ENCODE measurements around the gene CAPZB.

Gene CAPZB

DNA sequence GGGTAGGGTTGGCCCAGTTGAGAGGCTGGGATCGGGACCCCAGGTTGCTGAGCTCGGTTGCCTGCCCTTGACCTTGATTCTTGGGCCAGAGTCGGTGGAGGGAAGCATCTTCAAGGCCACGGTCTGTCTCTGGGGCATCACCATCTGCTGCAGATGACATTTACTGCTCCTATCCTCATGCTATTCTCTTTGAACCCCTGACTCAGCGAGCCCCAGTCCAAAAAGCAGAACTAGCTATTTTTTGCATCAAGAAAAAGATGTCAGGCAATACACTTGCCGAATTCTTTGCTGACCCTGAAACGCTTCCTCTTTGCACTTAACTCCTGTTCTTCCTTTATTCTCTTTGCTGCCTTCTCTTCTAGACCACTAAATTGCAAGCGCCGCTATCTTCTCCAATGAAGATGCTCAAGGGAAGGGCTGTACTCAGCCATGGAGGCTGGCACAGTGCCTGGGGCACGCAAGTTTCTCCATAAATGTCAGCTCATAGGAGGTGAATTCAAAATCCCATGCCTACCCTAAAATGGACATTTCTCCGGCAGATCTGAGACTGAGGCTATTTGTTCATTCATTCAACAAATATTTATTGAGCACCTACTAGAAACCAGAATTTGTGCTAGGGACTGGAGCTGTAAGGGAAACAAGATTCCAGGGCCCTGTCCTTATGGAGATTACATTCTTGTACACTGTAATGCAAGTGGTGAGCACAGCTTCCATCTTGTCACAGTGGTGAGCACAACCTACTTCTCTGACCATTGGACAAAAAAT, 20.5 kb upstream of the CAPZB start:
- TF ChIP-seq, protein P1, sequence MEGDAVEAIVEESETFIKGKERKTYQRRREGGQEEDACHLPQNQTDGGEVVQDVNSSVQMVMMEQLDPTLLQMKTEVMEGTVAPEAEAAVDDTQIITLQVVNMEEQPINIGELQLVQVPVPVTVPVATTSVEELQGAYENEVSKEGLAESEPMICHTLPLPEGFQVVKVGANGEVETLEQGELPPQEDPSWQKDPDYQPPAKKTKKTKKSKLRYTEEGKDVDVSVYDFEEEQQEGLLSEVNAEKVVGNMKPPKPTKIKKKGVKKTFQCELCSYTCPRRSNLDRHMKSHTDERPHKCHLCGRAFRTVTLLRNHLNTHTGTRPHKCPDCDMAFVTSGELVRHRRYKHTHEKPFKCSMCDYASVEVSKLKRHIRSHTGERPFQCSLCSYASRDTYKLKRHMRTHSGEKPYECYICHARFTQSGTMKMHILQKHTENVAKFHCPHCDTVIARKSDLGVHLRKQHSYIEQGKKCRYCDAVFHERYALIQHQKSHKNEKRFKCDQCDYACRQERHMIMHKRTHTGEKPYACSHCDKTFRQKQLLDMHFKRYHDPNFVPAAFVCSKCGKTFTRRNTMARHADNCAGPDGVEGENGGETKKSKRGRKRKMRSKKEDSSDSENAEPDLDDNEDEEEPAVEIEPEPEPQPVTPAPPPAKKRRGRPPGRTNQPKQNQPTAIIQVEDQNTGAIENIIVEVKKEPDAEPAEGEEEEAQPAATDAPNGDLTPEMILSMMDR (IDR thresholded peaks at IDR 0.05), result no peak

DNA sequence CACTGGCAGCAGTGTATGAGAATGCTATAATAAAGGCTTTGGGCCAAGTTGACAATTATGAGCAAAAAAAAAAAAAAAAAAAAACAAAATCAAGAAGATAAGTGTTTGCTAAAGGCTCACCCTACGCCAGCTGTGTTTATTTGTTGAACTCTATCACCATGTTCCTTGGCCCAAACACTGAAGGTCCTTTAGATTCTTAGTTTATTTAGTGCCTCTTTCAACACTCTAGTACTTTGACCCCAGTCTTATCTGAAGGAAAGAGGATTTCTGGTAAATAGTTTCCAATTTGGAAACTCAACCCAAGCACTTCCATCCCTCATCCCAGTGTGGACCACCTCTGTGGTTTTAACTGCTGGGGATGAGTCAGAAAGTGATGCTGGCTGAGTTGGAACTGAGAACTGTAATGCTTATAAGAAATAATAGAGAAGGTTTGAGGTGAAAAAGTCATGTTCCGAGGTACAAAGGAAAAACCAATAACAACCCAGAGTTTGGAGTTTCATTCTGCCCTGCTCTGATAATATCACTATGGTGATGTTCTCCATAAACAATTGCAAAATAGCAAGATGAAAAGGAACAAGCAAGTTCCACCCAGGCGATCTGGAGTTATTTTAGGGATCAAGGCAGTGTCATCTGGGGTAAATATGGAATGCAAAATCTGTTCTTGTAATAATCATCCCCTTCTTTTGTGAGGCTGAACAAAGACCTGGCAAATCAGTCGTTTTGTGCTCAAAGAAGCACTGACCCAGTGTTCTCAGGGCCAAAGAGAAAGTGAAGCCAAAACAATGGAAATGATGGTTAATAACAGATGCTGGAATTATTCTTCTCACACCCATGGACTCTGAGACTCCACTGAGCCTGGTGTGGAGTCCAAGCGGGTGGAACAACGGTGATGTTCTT, 19.7 kb upstream of the CAPZB start:
- TF ChIP-seq, protein P1 (IDR thresholded peaks at IDR 0.05), result no peak

DNA sequence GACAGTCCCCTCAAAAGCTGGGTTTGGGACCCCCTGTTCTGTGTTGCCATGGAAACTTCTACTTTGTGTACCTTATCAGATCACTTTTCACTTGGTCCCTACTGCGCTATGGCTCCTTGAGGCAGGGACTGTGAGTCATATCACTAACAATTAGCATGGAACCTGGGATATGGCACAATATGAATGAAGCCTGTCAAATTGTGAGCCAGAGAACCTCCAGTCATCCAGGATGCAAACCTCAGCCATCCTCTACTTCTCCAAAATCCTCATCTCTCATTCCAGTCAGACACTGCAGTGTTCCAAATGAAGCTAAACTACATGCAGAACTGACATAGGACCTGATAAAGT, 11.2 kb upstream of the CAPZB start:
- TF ChIP-seq, protein P1 (IDR thresholded peaks at IDR 0.05), result no peak

DNA sequence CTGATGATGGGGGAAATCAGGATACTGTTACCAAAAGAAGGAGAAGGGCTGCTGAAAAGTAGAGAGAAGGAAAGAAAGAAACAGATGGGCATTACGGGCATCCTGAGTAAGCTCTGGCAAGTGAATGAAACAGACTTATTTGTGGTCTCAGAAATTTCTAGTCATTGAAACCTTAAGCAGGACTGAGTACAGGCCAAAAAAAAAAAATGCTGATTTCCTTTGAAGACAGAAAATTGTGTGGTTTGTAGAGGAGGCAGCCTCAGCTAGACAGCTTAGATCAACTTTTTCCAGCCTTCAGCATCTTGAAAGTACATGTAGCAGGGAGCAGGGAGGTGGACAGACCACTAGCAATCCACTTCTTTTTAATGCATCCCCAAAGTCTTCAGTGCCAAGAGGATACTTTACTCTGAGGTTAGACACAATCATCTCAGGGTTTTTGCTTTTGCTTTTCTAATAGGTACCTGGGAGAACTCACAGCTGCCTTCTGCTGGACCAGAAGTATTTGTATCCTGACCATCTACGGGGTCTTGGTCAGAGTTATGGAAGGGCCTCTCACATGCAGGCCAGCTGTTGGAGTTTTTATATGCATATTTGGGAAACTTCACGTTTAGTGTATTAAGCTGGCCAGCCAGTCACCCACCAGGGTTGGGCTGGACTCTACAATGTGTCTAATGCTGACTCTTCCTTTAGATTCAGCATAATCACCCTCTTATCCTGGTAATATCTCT, 10.6 kb upstream of the CAPZB start:
- TF ChIP-seq, protein P1 (IDR thresholded peaks at IDR 0.05), result no peak

DNA sequence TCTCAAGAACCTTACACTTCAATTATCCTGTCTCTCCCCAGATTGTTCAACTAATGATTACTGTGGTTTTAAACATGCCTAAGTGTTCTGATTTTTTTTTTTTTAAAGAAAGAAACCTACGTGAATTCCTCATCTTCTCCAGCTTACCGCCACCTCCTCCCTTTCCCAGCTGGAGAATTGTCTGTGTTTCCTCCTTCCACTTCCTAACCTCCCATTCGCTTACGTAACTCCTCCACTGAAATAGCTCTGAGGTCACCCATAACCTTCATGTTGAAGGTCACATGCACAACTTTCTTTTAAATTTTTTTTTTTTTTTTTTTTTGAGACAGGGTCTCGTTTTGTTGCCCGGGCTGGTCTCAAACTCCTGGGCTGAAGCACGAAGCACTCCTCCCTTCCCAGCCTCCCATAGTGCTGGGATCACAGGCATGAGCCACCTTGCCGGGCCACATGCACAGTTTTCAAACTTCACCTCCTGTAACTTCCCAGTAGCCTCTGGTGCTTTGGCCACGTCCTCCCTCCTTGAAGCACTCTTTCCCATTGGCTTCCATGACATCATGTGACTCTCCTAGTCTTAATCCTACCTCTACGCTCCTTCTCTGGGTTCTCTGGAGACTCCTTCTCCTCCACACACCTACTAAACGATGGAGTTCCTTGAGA, 9.8 kb upstream of the CAPZB start:
- TF ChIP-seq, protein P1 (IDR thresholded peaks at IDR 0.05), result no peak

DNA sequence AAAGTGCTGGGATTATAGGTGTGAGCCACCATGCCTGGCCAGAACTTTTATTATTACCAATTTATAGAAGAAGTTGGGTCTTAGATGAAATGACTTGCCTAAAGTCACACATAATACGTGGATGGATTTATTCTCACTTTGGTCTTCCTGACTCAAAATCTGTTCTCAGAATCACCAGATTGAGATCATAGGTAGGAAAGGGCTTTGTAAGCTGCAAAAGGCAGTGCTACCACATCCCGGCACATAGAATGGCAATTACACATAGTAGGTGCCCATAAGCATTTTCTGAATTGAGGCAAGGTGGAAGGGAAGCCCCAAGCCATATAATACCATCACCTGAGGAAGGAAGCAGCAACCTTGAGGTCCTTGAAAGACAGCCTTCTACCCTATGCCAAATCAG, 8.2 kb upstream of the CAPZB start:
- TF ChIP-seq, protein P1 (IDR thresholded peaks at IDR 0.05), result no peak

DNA sequence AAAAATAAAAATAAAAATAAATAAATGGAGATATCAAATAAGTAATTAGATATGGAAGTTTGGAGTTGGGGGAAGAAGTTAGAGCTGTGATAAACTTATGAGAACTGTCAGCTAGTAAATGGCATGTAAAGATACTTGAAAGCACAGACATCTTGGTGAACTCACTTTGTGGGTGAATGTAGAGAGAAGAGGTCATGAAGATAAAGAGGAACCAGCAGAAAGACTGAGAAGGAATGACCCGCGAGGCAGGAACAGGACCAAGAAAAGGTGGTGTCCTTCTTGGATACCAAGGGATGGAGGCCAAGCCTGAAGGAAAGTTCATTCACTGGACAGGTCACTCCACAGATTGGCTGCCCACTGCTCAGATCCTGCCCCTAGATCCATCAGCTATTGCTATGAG, 4.7 kb upstream of the CAPZB start:
- TF ChIP-seq, protein P1 (IDR thresholded peaks at IDR 0.05), result no peak
